HG02840 (cell line): ENCODE measurements around the gene MIF.

Experiments
- ATAC-seq: cut with Tn5 transposase; IDR thresholded peaks from one replicate; pipeline ENCODE4 v1.9.1; 2021; ENCODE audit warnings: mild to moderate bottlenecking, moderate library complexity, moderate number of reproducible peaks; ENCODE audit not compliant: unreplicated experiment, low FRiP score

MIF gene

GRCh38 chr22:23874871-23875270 lies 19.3 kb upstream of the MIF start:
- ATAC-seq: no peak

DNA sequence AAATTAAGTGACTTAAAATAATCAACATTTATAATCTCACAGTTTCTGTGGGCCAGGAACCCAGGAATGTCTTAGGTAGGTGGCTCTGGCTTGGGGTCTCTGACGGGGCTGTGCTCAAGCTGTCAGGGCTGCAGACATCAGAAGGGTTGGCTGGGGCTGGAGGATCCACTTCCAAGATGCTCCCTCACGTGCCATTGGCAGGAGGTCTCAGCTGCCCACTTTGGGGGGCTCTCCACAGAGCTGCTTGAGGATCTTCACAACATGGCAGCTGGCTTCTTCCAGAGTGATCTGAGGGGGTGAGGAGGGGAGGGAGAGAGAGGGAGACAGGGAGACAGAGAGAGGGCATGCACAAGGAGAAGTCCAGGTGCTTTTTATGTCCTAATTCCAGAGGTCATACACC lies 18.4 kb upstream of the MIF start:
- ATAC-seq: no peak

DNA sequence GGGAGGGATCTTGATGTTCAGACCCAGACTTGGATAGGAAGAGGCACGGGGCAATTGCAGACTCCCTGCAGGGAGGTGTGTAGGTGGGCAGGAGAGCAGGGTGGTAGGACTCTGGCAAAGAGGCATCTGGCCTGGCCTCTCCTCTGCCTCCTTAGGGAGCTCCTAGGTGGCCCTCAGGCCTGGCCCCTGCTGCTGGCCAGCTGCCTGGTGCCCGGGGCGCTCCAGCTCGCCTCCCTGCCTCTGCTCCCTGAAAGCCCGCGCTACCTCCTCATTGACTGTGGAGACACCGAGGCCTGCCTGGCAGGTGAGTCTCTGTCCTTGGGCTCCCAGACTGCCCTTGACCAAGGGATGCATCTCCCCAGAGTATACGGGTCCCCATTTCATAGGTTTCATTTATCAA lies 16.6 kb upstream of the MIF start:
- ATAC-seq: no peak

DNA sequence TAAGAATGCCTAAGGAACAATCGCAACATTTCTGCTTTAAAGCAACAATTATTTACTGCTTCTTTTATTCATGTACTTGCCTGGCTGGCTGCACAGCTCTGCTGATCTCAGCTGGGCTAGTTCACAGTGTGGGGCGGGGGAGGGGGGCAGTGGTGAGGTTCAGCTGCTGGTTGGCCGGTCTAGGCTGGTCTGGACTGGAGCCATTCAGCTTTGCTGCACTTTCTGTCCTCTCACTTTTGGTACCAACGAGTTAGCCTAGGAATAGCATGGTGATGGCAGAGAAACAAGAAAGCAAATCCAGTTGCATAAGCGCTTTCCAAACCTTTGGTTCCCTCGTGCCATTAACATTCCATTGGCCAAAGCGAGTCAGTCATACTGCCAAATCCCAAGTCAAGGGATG lies 16.0 kb upstream of the MIF start:
- ATAC-seq: no peak

DNA sequence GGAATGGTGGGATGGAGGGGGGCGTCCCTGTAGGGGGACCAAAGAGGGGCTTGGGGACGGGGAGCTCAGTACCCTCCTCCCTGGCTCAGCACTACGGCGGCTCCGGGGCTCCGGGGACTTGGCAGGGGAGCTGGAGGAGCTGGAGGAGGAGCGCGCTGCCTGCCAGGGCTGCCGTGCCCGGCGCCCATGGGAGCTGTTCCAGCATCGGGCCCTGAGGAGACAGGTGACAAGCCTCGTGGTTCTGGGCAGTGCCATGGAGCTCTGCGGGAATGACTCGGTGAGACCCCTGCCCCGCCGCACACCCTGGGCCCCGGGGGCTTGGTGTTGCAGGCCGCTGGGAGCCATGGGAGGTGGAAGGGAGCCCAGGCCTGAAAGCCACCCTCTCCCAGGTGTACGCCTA lies 11.8 kb upstream of the MIF start:
- no peak for ATAC-seq

DNA sequence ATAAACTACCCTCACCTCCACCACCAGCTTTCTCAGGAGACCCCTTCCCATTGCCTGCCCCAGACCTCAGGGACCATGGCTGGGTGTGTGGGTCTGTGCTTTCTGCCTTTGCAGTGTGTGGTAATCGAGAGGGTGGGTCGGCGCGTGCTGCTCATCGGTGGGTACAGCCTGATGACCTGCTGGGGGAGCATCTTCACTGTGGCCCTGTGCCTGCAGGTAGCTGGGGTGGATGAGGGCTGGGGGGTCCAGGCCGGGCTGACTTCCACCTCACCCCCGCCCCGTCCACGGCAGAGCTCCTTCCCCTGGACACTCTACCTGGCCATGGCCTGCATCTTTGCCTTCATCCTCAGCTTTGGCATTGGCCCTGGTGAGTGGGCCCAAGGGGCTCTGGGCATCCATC lies 10.5 kb upstream of the MIF start:
- ATAC-seq: no peak

DNA sequence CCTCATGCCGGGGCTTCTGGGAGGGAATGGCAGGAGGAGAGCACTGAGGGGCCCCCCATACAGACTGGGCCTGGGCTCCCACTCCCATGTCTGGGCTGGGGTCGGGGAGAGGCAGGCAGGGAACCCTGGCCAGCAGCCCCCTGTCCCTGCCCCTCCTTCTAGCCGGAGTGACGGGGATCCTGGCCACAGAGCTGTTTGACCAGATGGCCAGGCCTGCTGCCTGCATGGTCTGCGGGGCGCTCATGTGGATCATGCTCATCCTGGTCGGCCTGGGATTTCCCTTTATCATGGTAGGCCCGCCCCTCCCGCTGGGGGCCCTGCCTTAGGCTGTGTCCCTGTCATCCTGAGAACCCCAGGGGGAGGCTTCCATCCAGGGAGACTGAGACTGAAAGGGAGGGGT lies 10.0 kb upstream of the MIF start:
- no peak for ATAC-seq

- ATAC-seq: no peak
Measured at GRCh38 chr22:23888615-23889401, 5.4 kb upstream of the MIF start.

GRCh38 chr22:23889620-23890019 lies 4.6 kb upstream of the MIF start:
- ATAC-seq: no peak

DNA sequence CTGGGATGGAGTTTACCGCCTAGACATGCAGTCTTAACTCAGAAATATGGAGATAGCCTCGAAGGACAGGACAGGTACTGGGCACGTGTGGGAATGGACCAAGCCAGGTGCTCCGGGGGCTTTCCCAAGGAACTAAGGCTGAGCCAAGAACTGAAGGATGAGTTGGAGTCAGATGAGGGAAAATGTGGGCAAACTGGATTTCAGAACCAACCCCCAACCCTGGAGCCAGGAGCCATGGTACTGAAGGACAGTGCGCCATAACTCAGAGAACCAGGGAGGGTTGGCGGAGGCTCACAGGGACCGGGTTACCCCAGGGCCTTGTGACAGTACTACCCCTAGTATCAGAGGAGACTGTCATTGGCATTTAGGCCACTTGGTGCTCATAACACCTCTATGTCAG lies 2.5 kb upstream of the MIF start:
- no peak for ATAC-seq

- ATAC-seq: no peak
Measured at GRCh38 chr22:23892130-23892529, 2.1 kb upstream of the MIF start.

DNA sequence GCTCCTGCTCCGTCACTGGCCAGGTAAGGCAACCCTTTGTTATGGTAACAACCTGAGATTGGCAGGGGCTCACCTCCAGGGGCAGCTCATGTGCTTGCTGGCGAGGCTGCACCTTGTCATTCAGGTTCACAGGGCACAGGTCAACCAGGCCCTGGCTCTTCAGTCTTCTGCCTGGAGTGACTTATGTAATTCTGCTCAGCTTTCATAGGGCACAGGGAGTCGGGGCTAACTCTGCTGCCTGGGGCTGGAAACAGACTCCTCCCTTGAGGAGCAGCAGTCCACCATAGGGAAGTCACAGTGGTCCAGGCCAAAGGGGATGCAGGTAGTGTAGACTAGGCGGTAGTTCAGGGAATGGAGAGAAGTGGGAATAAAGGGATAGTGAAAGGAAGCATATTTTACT lies 1.5 kb upstream of the MIF start:
- no peak for ATAC-seq

DNA sequence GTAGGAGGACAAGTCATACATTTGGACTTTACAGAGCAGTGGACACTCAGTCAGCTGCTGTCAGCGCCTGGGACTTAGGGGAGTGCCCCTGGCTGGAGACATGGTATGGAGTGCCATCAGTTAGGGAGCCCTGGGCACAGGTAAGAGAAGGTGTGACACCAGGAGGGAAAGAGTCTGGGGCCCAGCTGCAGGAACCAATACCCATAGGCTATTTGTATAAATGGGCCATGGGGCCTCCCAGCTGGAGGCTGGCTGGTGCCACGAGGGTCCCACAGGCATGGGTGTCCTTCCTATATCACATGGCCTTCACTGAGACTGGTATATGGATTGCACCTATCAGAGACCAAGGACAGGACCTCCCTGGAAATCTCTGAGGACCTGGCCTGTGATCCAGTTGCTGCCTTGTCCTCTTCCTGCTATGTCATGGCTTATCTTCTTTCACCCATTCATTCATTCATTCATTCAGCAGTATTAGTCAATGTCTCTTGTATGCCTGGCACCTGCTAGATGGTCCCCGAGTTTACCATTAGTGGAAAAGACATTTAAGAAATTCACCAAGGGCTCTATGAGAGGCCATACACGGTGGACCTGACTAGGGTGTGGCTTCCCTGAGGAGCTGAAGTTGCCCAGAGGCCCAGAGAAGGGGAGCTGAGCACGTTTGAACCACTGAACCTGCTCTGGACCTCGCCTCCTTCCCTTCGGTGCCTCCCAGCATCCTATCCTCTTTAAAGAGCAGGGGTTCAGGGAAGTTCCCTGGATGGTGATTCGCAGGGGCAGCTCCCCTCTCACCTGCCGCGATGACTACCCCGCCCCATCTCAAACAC lies 850 bp upstream of the MIF start:
- ATAC-seq: no peak

DNA sequence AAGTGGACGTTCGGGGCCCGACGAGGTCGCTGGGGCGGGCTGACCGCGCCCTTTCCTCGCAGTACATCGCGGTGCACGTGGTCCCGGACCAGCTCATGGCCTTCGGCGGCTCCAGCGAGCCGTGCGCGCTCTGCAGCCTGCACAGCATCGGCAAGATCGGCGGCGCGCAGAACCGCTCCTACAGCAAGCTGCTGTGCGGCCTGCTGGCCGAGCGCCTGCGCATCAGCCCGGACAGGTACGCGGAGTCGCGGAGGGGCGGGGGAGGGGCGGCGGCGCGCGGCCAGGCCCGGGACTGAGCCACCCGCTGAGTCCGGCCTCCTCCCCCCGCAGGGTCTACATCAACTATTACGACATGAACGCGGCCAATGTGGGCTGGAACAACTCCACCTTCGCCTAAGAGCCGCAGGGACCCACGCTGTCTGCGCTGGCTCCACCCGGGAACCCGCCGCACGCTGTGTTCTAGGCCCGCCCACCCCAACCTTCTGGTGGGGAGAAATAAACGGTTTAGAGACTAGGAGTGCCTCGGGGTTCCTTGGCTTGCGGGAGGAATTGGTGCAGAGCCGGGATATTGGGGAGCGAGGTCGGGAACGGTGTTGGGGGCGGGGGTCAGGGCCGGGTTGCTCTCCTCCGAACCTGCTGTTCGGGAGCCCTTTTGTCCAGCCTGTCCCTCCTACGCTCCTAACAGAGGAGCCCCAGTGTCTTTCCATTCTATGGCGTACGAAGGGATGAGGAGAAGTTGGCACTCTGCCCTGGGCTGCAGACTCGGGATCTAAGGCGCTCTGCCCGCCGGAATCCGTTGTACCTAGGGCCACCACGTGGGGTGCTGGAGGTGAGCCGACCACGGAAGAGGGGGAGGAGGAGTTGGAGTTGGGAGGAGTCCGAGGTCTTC lies 771 bp downstream of the MIF start:
- ATAC-seq: peak; percentile 15

- no peak for ATAC-seq
Measured at GRCh38 chr22:23895599-23896144, 1.5 kb downstream of the MIF start.

GRCh38 chr22:23896166-23896522 lies 2.0 kb downstream of the MIF start:
- no peak for ATAC-seq

GRCh38 chr22:23896523-23897186 lies 2.5 kb downstream of the MIF start:
- no peak for ATAC-seq

DNA sequence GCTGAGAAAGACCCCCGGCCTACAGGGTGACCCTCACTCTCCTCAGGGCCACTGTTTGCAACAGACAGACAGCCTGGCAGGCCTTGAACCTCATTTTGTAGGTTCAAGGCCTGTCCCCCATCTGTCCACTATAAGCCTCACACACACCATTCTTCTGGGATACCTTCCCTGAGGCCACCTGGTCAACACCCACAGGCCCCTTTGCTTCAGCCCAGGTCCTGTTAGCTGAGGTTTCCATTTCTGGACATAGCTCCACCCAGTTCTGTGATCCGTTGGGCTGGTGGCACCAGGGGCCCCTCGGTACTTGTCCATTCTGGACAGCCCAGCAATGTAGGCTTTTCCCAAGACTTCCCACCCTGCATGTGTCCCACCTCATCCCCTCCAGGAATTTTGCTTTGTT lies 3.1 kb downstream of the MIF start:
- no peak for ATAC-seq

DNA sequence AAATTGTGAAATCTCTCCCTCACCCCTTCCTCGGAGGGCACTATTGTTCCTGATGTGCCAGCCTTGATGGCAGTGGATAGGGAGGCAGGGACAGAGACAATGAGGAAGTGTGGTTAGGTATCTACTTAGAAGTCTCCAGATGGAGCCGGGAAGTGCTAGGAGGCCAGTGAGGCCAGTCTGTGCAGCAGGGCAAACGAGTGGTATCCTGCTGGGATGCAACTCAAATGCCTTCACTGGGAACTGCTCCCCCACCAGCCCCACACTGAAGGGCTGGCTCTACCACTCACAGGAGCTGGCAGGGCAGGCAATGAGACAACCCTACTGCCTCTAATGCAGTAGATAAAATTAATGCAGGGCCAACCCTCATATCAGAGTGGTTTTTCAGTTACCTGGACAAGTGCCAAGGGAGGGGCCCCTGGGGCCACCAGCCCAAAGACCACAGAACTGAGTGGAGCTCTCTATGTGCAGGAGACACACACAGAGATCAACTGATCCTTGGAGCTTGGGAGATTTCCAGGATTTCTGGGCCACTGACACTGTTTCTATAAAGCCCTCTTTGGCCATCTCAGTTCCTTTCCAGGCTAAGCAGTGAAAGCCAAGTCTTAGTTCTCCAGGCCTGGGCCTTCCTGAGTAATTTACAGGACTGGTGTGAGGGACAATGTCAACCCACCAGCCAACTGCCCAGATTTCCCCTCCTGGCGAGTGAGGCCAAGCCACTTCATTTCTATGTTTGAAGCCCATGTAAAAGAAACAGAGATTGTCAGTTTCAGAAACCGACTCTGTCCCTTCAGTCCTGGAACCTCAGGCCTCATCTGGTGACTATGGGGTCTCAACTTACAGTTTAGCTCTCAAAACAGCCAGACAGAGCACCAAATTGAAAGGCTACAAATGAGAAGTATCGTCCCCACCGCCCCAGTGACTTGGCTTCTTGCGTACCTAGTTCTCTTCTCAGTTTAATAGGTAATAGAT lies 4.1 kb downstream of the MIF start:
- ATAC-seq: no peak
